Stimulated activated CD8-positive, alpha-beta memory T cell treated with anti-CD3 and anti-CD28 coated beads, Interleukin-12 subunit alpha, Interleukin-12 subunit beta, amount 100 ng/mL, for 24 hours (primary cell): ENCODE results near the gene GPR155.
"Not testable (repeated sequence)": the region's sequence is repeated elsewhere in the genome, so short reads cannot be mapped to it uniquely, and the experiment has no call there.

Source experiments
- DNase-seq: peaks from one replicate; pipeline ENCODE4 v3.0.0-alpha.2; 2020; ENCODE audit errors: extremely low read depth

Gene GPR155

GRCh38 chr2:174490051-174490450 is 3.2 kb upstream of the GPR155 start:
- DNase-seq = no peak

GRCh38 chr2:174489520-174489919 is 2.7 kb upstream of the GPR155 start:
- DNase-seq = not testable (repeated sequence)

- no peak for DNase-seq
Observed at GRCh38 chr2:174487820-174488162, 962 bp upstream of the GPR155 start.

GRCh38 chr2:174487108-174487819 is 435 bp upstream of the GPR155 start:
- peak; percentile 100 for DNase-seq

- DNase-seq = no peak
Observed at GRCh38 chr2:174485788-174486562, 854 bp downstream of the GPR155 start.

GRCh38 chr2:174485045-174485444 is 1.8 kb downstream of the GPR155 start:
- DNase-seq = not testable (repeated sequence)

GRCh38 chr2:174484573-174484972 is 2.3 kb downstream of the GPR155 start:
- no peak for DNase-seq

- no peak for DNase-seq
Observed at GRCh38 chr2:174482854-174483253, 4.0 kb downstream of the GPR155 start.

GRCh38 chr2:174477759-174478158 is 9.1 kb downstream of the GPR155 start:
- no peak for DNase-seq

GRCh38 chr2:174473796-174474195 is 13.0 kb downstream of the GPR155 start:
- DNase-seq = no peak

GRCh38 chr2:174465327-174465726 is 21.5 kb downstream of the GPR155 start:
- DNase-seq = no peak

- no peak for DNase-seq
Observed at GRCh38 chr2:174461221-174461620, 25.6 kb downstream of the GPR155 start.

- no peak for DNase-seq
Observed at GRCh38 chr2:174454566-174454965, 32.3 kb downstream of the GPR155 start.

GRCh38 chr2:174450021-174450816 is 36.6 kb downstream of the GPR155 start:
- no peak for DNase-seq

GRCh38 chr2:174449033-174449432 is 37.8 kb downstream of the GPR155 start:
- no peak for DNase-seq

GRCh38 chr2:174446531-174446930 is 40.3 kb downstream of the GPR155 start:
- no peak for DNase-seq

GRCh38 chr2:174445248-174445647 is 41.6 kb downstream of the GPR155 start:
- no peak for DNase-seq

- DNase-seq = no peak
Observed at GRCh38 chr2:174444761-174445160, 42.1 kb downstream of the GPR155 start.

GRCh38 chr2:174442546-174443510 is 44.0 kb downstream of the GPR155 start:
- DNase-seq = no peak

- DNase-seq = no peak
Observed at GRCh38 chr2:174439950-174440349, 46.9 kb downstream of the GPR155 start.

- no peak for DNase-seq
Observed at GRCh38 chr2:174439323-174439722, 47.5 kb downstream of the GPR155 start.
